Measurements from ENCODE around the gene C1orf105.
"Not testable (repeated sequence)": the region's sequence is repeated elsewhere in the genome, so short reads cannot be mapped to it uniquely, and the experiment has no call there.

C1orf105 gene

GRCh38 chr1:172487550-172487949, 67.1 kb downstream of the C1orf105 start:
- DNase-seq (ENCODE audit: low read depth in 2 of 2): no peak

GRCh38 chr1:172488393-172488792, 67.9 kb downstream of the C1orf105 start:
- DNase-seq (ENCODE audit: low read depth in 2 of 2): no peak

GRCh38 chr1:172489847-172490246, 69.4 kb downstream of the C1orf105 start:
- no peak for DNase-seq (ENCODE audit: low read depth in 2 of 2)

GRCh38 chr1:172492421-172492820, 71.9 kb downstream of the C1orf105 start:
- no peak for DNase-seq (ENCODE audit: low read depth in 2 of 2)

GRCh38 chr1:172494166-172494565, 73.7 kb downstream of the C1orf105 start:
- no peak for DNase-seq (ENCODE audit: low read depth in 2 of 2)

- DNase-seq (ENCODE audit: low read depth in 2 of 2): not testable (repeated sequence)
Observed at GRCh38 chr1:172496127-172496526, 75.6 kb downstream of the C1orf105 start.

GRCh38 chr1:172496678-172497077, 76.2 kb downstream of the C1orf105 start:
- no peak for DNase-seq (ENCODE audit: low read depth in 2 of 2)

- DNase-seq (ENCODE audit: low read depth in 2 of 2): no peak
Observed at GRCh38 chr1:172497230-172497629, 76.7 kb downstream of the C1orf105 start.

- DNase-seq (ENCODE audit: low read depth in 2 of 2): no peak
Observed at GRCh38 chr1:172498857-172499256, 78.4 kb downstream of the C1orf105 start.

GRCh38 chr1:172499636-172500141, 79.2 kb downstream of the C1orf105 start:
- DNase-seq (ENCODE audit: low read depth in 2 of 2): no peak

GRCh38 chr1:172500207-172500606, 79.7 kb downstream of the C1orf105 start:
- no peak for DNase-seq (ENCODE audit: low read depth in 2 of 2)

- no peak for DNase-seq (ENCODE audit: low read depth in 2 of 2)
Observed at GRCh38 chr1:172507741-172508140, 87.3 kb downstream of the C1orf105 start.

GRCh38 chr1:172510479-172510878, 90.0 kb downstream of the C1orf105 start:
- no peak for DNase-seq (ENCODE audit: low read depth in 2 of 2)

- no peak for DNase-seq (ENCODE audit: low read depth in 2 of 2)
Observed at GRCh38 chr1:172512591-172512990, 92.1 kb downstream of the C1orf105 start.

GRCh38 chr1:172513479-172513878, 93.0 kb downstream of the C1orf105 start:
- no peak for DNase-seq (ENCODE audit: low read depth in 2 of 2)

GRCh38 chr1:172514108-172514507, 93.6 kb downstream of the C1orf105 start:
- no peak for DNase-seq (ENCODE audit: low read depth in 2 of 2)

- DNase-seq (ENCODE audit: low read depth in 2 of 2): no peak
Observed at GRCh38 chr1:172515436-172515835, 95.0 kb downstream of the C1orf105 start.

- no peak for DNase-seq (ENCODE audit: low read depth in 2 of 2)
Observed at GRCh38 chr1:172515927-172516326, 95.4 kb downstream of the C1orf105 start.

GRCh38 chr1:172517081-172517480, 96.6 kb downstream of the C1orf105 start:
- no peak for DNase-seq (ENCODE audit: low read depth in 2 of 2)

GRCh38 chr1:172517545-172517944, 97.1 kb downstream of the C1orf105 start:
- DNase-seq (ENCODE audit: low read depth in 2 of 2): no peak

All from stimulated activated CD4-positive, alpha-beta T cell treated with anti-CD3 and anti-CD28 coated beads, Interleukin-12 subunit alpha, Interleukin-12 subunit beta, amount 100 ng/mL, for 24 hours (primary cell).